ENCODE measurements around the gene FFAR1. TPM values are rescaled to one million over a fixed set of nuclear protein-coding genes. Genes with fewer than 3 reads are reported as not detected.

FFAR1 gene
- total RNA-seq, 1 donor from 2014 or later: 0.74 TPM

GRCh38 chr19:35346193-35347052 lies 1.3 kb upstream of the FFAR1 start:
- Mint-ChIP-seq H3K36me3 (ENCODE audit: insufficient read depth) (no peaks in the 10 kb centered on the region), H3K4me1 (ENCODE audit: low read depth) (no peaks in the 10 kb centered on the region), H3K9me3 (ENCODE audit: low read depth) (no peaks in the 10 kb centered on the region), H3K27me3 (peaks cover 28% of the 10 kb centered on the region), H3K4me3 (ENCODE audit: low read depth) (no peak overlapping the region), H3K27ac (no peak overlapping the region)
- DNase-seq (ENCODE audit: low spot score, unreplicated experiment): no peak
- TF ChIP-seq, protein P1, sequence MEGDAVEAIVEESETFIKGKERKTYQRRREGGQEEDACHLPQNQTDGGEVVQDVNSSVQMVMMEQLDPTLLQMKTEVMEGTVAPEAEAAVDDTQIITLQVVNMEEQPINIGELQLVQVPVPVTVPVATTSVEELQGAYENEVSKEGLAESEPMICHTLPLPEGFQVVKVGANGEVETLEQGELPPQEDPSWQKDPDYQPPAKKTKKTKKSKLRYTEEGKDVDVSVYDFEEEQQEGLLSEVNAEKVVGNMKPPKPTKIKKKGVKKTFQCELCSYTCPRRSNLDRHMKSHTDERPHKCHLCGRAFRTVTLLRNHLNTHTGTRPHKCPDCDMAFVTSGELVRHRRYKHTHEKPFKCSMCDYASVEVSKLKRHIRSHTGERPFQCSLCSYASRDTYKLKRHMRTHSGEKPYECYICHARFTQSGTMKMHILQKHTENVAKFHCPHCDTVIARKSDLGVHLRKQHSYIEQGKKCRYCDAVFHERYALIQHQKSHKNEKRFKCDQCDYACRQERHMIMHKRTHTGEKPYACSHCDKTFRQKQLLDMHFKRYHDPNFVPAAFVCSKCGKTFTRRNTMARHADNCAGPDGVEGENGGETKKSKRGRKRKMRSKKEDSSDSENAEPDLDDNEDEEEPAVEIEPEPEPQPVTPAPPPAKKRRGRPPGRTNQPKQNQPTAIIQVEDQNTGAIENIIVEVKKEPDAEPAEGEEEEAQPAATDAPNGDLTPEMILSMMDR (IDR thresholded peaks at IDR 0.05; ENCODE audit: unreplicated experiment): no peak

DNA sequence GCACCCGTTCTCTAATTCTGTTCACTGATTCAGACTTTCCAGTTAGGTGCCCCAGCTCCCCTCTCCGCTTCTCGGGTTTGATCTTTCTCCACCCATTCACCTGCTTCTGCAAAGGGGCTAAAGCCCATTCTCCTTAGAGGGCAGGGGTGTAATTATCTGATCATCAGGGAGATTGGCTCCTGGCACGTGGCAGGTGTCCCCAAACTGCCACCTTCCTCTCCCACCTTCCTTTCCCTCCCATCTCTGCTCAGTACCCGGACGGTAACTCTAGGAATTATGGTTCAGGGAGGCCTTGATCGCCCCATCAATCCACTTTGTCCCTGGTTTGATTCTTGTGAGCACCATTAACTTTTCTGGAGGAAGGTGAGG lies 212 bp downstream of the FFAR1 start:
- Mint-ChIP-seq H3K9me3 (ENCODE audit: low read depth) (no peaks in the 10 kb centered on the region), H3K27me3 (peaks cover 24% of the 10 kb centered on the region), H3K27ac (no peak overlapping the region), H3K4me3 (ENCODE audit: low read depth) (no peak overlapping the region), H3K36me3 (ENCODE audit: insufficient read depth) (no peaks in the 10 kb centered on the region), H3K4me1 (ENCODE audit: low read depth) (no peaks in the 10 kb centered on the region)
- DNase-seq (ENCODE audit: low spot score, unreplicated experiment): no peak
- TF ChIP-seq, protein P1 (IDR thresholded peaks at IDR 0.05; ENCODE audit: unreplicated experiment): no peak

- Mint-ChIP-seq H3K27ac (no peak overlapping the region), H3K4me1 (ENCODE audit: low read depth) (no peaks in the 10 kb centered on the region), H3K27me3 (peaks cover 21% of the 10 kb centered on the region), H3K4me3 (ENCODE audit: low read depth) (no peak overlapping the region), H3K36me3 (ENCODE audit: insufficient read depth) (no peaks in the 10 kb centered on the region), H3K9me3 (ENCODE audit: low read depth) (no peaks in the 10 kb centered on the region)
- TF ChIP-seq, protein P1 (IDR thresholded peaks at IDR 0.05; ENCODE audit: unreplicated experiment): no peak
- DNase-seq (ENCODE audit: low spot score, unreplicated experiment): no peak
Observed at GRCh38 chr19:35348911-35349611, 1.4 kb downstream of the FFAR1 start.

DNA sequence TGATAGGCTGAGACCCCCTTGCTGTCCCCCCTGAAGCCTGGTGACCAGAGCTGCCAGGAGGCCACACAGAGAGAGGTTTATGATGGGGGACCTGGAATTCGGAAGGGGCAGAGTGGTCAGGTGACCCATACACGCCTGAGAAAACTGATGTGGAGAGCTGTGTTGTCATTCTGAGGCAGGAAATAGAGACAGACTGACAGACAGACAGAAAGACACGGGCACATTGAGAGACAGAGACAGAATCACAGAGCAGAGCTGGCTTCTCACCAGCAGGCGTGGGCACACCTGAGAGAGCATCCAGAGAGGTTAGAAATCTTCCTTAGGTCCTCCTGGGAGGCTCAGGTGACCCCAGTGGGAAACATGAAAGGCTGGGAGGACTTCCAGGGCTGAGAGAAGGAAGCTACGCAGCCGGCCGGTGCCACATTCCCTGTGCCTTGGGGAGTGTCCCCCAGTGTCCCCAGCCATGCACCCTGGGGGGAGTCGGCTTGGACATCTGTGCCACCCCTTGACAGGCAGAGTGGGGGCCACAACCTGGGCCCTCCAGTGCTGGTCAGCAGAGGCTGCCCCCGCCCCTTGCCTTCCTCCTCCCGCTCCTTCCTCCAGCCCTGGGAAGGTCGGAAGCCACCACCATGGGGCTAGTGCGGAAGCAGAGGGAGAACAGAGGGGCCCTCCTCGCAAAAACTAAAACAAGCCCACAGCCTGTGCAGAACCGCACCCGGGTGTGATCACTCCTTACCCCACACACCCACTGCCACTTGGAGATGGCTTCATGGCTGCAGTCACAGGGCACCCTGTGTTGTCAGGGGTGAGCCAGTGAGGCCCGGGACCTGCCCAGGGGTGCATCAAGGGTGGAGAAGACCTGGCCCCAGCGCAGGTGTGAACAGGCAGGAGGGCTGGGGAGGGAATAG lies 2.2 kb downstream of the FFAR1 start:
- Mint-ChIP-seq H3K27me3 (peaks cover 21% of the 10 kb centered on the region), H3K9me3 (ENCODE audit: low read depth) (no peaks in the 10 kb centered on the region), H3K4me3 (ENCODE audit: low read depth) (no peak overlapping the region), H3K36me3 (ENCODE audit: insufficient read depth) (no peaks in the 10 kb centered on the region), H3K27ac (no peak overlapping the region), H3K4me1 (ENCODE audit: low read depth) (no peaks in the 10 kb centered on the region)
- DNase-seq (ENCODE audit: low spot score, unreplicated experiment): no peak
- TF ChIP-seq, protein P1 (IDR thresholded peaks at IDR 0.05; ENCODE audit: unreplicated experiment): no peak

DNA sequence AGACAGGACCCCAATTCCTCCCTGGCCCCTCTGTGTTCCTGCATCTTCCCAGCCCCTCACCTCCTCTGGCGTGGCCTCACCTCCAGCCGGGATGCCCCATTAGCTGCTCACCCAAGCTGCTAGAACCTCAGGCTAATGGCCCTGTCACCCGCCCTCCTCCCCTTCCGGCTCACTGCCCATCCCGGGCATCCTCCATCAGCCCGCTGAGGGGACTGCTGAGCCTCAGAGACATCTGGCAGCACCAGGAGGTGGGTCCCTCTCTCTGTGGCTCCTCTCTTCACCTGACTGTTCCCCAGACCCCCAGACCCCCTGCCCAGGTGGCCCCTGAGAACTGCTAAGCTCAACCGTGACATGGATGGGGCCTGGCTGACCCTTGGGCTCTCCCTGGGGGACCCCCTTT lies 2.9 kb downstream of the FFAR1 start:
- no peak for DNase-seq (ENCODE audit: low spot score, unreplicated experiment)
- Mint-ChIP-seq H3K4me1 (ENCODE audit: low read depth) (no peaks in the 10 kb centered on the region), H3K27ac (no peak overlapping the region), H3K36me3 (ENCODE audit: insufficient read depth) (no peaks in the 10 kb centered on the region), H3K4me3 (ENCODE audit: low read depth) (no peak overlapping the region), H3K9me3 (ENCODE audit: low read depth) (no peaks in the 10 kb centered on the region), H3K27me3 (peaks cover 21% of the 10 kb centered on the region)
- TF ChIP-seq, protein P1 (IDR thresholded peaks at IDR 0.05; ENCODE audit: unreplicated experiment): no peak
